Ramos (cell line): Measurements from ENCODE around the gene HYAL1.

Experiments used
- in situ Hi-C: fragments of 300-500 bp; cut with MboI; formaldehyde crosslinking; loops from one replicate; pipeline ENCODE4 v1.14.3; 2022; ENCODE audit warnings: low sequenced_read_pairs; ENCODE audit not compliant: unreplicated experiment

HYAL1 gene

GRCh38 chr3:50275996-50276761 lies 27.2 kb downstream of the HYAL1 start:
- in situ Hi-C loops = no loop called here

GRCh38 chr3:50275141-50275995 lies 28.0 kb downstream of the HYAL1 start:
- in situ Hi-C loops = no loop called here

- in situ Hi-C loops = loop anchor here (5.0 kb wide), 1 partner anchor 82 kb away; the partner anchor contains the start of gene GNAT1
Measured at GRCh38 chr3:50274371-50275104, 28.8 kb downstream of the HYAL1 start.

- in situ Hi-C loops = loop anchor here (5.0 kb wide), 1 partner anchor 81 kb away; the partner anchor contains the start of gene GNAT1
Measured at GRCh38 chr3:50273689-50274065, 29.7 kb downstream of the HYAL1 start.

GRCh38 chr3:50272911-50273688 lies 30.3 kb downstream of the HYAL1 start:
- in situ Hi-C loops = loop anchor here (5.0 kb wide), 1 partner anchor 81 kb away; the partner anchor contains the start of gene GNAT1

- in situ Hi-C loops = loop anchor here (5.0 kb wide), 1 partner anchor 80 kb away; the partner anchor contains the start of gene GNAT1
Measured at GRCh38 chr3:50272538-50272910, 30.9 kb downstream of the HYAL1 start.

GRCh38 chr3:50271314-50271936 lies 31.9 kb downstream of the HYAL1 start:
- in situ Hi-C loops = loop anchor here (5.0 kb wide), 1 partner anchor 79 kb away; the partner anchor contains the start of gene GNAT1

GRCh38 chr3:50270422-50271224 lies 32.8 kb downstream of the HYAL1 start:
- in situ Hi-C loops = loop anchor here (5.0 kb wide), 1 partner anchor 78 kb away; the partner anchor contains the start of gene GNAT1

- in situ Hi-C loops = loop anchor here (5.0 kb wide), 1 partner anchor 78 kb away; the partner anchor contains the start of gene GNAT1
Measured at GRCh38 chr3:50269977-50270413, 33.4 kb downstream of the HYAL1 start.

- in situ Hi-C loops = no loop called here
Measured at GRCh38 chr3:50269460-50269859, 33.9 kb downstream of the HYAL1 start.

- in situ Hi-C loops = no loop called here
Measured at GRCh38 chr3:50268703-50269451, 34.5 kb downstream of the HYAL1 start, which contains the start of gene SEMA3B. Gene SEMA3B (plus strand): TSS chr3:50269147. CDS start chr3:50269241, 94 bp downstream.

- in situ Hi-C loops = no loop called here
Measured at GRCh38 chr3:50268276-50268675, 35.1 kb downstream of the HYAL1 start.

GRCh38 chr3:50267280-50267913 lies 36.0 kb downstream of the HYAL1 start:
- in situ Hi-C loops = no loop called here

GRCh38 chr3:50266836-50267235 lies 36.5 kb downstream of the HYAL1 start:
- in situ Hi-C loops = no loop called here

- in situ Hi-C loops = no loop called here
Measured at GRCh38 chr3:50266017-50266416, 37.4 kb downstream of the HYAL1 start.

- in situ Hi-C loops = no loop called here
Measured at GRCh38 chr3:50265571-50265970, 37.8 kb downstream of the HYAL1 start.

GRCh38 chr3:50264964-50265485 lies 38.3 kb downstream of the HYAL1 start:
- in situ Hi-C loops = no loop called here
